Activated CD8-positive, alpha-beta memory T cell treated with anti-CD3 and anti-CD28 coated beads for 1 hour (primary cell): ENCODE results near the gene MED25.
"Not testable (repeated sequence)": the region's sequence is repeated elsewhere in the genome, so short reads cannot be mapped to it uniquely, and the experiment has no call there.

ENCODE experiments used
- DNase-seq, 2 donors: peaks; one replicate each; pipeline ENCODE4 v3.0.0-alpha.2; 2020; ENCODE audit warnings: low read depth in 1 of 2; ENCODE audit errors: extremely low read depth in 1 of 2

The MED25 gene

DNA sequence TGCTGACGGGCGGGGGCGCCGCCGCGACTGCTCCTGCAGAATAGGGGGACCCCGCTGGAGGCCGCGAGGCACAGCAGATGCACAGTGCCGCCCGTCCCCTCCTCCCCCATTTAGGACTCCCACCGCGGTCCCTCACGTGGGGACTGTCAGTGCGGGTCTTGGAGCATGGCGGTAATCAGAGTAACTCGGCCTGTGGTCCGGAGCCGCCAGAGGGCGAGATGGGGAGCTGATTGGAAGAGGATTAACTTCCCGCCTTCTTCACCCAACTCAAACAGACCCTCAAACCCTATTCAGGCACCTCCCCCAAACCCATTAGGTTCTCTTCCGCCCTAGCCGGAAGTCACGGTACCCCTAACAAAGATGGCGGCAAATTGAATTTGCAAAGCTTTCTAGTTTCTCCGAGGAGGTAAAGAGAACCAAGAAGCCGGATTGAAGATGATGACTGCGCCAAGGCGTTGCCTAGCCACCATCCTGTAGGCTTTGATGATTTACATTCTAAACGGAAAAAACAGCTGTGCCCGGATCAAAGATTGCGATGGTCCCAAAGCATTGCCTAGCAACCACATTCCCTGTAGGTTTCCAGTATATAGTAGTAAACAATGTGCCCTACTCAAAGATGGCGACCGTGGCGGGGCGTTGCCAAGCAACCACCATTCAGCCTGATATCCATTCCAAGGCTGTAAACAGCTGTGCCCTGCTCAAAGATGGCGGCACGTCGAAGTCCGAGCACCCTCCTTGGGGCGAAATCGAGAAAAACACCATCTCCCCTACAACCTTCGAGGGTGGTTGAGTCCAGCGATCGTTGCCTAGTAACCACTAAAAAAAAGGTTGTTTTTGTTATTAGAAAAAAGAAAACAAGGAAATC is 4.9 kb upstream of the MED25 start, which contains the start of gene FUZ:
Gene FUZ (minus strand): TSS at position 296 of the 865 bp plus-strand sequence. CDS start 186 bp downstream, at position 110.
- DNase-seq, result peak; percentile 77 to 89

DNA sequence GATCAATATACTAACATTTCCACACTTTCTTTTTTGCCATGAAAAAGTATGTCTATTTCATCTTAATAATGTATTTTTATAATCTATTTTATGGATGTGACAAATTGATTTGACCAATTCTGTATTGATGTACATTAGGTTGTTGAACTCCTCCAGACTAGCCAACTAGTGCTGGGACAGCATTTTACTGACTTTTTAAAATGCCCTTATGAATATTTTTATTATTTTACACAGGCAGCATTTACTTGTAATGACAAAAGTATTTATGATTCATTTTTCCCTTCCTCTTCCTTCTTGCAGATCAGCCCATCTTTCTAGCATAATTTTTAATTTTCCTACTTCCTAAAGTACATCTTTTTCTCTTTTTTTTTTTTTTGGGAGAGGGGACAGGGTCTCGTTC is 4.1 kb upstream of the MED25 start:
- no peak for DNase-seq

DNA sequence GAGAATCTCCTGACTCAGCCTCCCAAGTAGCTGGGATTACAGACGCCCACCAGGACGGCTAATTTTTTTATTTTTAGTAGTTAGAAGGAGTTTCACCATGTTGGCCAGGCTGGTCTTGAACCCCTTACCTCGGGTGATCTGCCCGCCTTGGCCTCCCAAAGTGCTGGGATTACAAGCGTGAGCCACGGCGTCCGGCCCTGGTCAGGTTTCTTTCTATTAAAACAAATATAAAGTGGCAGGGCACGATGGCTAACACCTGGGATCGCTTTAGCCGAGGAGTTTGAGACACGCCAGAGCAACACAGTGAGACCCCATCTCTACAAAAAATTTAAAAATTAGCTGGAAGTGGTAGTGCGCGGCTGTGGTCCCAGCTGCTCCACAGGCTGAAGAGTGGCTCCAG is 1.5 kb upstream of the MED25 start:
- DNase-seq, result no peak

DNA sequence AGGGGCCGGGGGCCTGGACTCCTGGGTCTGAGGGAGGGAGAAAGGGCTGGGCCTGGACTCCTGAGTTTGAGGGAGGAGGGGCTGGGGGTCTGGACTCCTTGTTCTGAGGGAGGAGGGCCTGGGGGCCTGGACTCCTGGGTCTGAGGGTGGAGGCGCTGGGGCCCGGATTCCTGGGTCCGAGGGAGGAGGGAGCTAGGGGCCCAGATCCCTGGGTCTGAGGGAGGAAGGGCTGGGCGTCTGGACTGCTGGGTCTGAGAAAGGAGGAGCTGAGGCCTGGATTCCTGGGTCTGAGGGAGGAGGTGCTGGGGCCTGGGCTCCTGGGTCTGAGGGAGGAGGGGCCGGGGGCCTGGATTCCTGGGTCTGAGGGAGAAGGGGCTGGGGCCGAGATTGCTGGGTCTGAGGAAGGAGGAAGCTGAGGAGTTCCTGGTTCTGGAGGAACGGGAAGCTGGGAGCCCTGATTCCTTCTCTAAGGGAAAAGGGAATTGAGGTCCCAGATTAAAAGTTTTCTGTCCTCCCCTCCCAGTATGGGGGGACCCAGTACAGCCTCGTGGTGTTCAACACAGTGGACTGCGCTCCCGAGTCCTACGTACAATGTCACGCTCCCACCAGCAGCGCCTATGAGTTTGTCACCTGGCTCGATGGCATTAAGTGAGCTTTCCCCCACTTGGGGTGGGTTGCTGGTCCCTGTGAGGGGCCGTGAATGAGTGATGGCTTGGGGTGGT is 721 bp downstream of the MED25 start:
- DNase-seq, result no peak

DNA sequence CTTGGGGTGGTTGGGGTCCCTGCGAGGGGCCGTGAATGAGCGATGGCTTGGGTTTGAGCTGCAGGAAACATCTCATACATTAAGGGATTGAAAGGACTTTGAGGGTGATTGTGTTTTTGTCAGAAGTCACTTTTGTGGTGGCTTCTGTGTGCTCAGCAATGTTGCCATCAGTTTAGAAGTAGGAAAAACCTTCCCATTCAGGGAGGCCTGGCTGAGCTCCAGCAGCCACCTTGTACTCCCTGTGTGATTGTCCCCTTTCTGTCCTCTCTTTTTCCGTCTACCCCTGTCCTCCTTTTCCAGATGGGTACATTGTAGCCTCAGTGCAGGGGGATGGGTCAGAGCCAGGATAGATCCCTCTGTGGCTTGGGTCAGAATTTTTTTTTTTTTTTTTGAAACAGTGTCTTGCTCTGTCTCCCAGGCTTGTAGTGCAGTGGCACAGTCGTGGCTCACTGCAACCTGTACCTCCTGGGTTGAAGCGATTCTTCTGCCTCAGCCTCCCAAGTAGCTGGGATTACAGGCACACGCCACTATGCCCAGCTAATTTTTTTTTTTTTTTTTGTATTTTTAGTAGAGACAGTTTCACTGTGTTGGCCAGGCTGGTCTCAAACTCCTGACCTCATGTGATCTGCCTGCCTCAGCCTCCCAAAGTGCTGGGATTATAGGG is 1.5 kb downstream of the MED25 start:
- not testable (repeated sequence) for DNase-seq

DNA sequence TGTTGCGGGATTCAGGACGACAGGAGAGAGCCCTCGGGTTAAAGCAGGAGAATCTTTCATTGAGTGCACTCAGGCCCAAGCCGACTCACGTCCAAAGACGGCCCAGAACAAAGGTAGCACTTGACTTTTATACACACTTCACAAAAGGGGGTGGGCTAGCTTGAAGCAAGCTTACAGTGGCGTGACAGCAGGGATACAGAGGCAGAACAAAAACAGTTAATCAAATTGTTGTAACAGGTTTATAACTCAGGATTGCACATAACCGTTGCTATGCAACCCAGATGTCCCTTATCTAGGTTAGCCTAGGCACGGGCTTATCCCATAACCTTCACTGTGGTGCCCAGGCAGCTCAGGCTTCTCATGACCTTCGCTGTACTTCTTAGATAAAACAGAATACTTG is 2.0 kb downstream of the MED25 start:
- no peak for DNase-seq

DNA sequence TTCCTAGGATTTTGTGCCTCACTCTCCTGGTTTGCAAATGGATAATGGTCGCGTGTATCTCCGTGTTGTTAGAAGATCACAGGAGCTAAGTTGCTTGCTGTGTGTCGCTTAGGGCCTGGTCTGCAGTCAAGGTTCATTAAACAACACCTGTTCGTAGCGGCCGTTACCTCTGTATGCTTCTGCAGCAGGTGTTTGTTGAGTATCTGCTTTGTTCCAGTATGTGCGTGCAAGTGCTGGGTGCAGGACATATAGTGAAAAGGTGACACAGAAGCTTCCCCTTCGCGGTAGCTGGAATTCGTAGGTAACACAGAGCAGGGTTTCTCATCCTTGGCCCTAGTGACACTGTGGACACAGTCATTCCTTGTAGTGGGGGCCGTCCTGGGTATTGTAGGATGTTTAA is 5.4 kb downstream of the MED25 start:
- DNase-seq, result no peak

DNA sequence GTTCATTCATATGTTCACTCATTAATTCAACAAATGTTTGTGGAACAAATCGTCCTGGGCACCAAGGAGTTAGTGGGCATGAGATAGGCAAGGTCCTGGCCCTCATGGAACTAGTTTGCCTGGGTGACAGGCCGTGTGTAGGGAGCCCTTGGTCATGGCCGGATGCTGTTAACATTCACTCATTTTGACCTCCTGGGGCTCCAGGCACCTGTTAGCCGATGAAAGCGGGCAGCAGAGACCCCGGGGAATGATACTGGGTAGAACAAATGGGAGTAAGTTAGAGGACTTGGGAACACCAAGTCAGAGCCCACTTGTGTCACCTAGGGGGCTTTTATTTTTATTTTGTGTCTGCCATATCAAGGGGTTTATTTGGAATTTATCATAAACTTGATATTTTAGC is 6.6 kb downstream of the MED25 start:
- no peak for DNase-seq

DNA sequence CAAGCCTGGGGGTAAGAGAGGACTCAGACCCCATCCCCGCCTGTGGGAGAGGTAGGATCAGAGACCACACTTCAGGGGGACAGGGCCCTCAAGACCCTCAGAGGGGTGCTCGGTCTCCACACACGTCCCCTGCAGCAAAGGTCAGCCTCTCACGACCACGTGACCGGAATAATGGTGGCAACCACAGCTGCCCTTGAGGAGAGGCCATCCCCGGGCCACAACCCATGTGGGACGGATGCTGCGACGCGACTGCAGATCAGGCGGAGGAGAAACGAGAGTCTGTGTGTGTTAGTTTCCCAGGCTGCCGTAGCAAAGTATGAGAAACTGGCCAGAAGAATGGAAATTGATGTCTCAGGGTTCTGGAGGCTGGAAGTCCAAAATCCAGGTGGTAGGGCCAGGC is 8.9 kb downstream of the MED25 start:
- DNase-seq, result no peak

DNA sequence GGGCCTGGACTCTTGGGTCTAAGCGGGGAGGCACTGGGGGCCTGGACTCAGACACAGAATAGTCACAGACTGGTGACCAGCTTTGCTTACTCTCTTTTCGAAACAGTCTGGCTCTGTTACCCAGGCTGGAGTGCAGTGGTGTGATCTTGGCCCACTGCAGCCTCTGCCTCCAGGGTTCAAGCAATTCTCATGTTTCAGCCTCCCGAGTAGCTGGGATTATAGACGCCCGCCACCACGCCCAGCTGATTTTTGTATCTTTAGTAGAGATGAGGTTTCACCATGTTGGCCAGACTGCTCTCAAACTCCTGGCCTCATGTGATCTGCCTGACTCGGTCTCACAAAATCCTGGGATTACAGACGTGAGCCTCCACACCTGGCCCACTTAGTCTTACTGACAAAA is 11.1 kb downstream of the MED25 start:
- DNase-seq, result no peak

DNA sequence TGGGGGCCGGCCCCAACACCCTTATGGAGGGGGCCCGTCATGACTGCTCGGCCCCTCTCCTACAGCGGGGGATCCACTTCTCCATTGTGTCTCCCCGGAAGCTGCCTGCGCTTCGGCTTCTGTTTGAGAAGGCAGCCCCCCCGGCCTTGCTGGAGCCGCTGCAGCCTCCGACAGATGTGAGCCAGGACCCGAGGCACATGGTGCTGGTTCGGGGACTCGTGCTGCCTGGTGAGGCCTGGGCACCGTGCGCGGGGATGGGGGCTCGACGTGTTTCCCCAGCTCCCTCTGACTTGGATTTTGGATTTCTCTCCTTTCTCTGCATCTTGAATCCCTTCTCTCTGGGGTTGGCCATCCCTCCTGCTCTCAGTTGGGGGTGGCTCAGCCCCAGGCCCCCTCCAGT is 11.6 kb downstream of the MED25 start:
- no peak for DNase-seq

DNA sequence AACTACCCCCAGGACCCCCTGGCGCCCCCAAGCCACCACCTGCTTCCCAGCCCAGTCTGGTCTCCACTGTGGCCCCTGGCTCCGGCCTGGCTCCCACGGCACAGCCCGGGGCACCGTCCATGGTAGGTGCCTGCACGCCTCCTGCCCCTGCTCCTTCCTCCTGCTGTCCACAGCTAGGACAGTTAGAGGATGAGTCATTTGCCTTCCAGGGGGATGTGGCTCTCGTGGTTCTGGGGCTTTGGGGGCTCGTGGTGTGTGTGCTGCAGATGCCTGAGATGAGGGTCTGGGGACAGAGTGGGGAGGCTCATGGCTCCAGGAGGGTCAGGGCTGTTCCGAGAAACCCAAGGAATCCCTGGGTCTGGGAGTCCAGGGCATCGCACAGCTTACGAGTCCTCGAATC is 12.7 kb downstream of the MED25 start:
- no peak for DNase-seq

DNA sequence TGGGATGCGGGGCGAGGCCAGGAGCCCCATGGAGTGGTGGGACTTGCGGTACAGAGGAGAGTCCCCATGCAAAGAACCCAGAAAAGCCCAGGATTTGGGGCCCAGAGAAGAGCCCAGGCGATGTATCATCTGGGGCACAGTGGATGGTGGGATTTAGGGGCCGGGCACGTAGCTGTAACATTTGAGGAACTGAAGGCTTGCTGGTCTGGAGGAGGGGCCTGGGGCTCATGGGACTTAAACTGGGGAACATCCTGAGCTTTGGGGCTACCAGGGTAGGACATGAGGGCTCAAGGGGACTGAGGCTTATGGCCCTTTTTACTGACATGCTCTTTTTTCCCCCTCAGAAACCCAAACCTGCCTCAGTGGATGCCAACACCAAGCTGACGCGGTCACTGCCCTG is 13.5 kb downstream of the MED25 start:
- DNase-seq, result no peak

DNA sequence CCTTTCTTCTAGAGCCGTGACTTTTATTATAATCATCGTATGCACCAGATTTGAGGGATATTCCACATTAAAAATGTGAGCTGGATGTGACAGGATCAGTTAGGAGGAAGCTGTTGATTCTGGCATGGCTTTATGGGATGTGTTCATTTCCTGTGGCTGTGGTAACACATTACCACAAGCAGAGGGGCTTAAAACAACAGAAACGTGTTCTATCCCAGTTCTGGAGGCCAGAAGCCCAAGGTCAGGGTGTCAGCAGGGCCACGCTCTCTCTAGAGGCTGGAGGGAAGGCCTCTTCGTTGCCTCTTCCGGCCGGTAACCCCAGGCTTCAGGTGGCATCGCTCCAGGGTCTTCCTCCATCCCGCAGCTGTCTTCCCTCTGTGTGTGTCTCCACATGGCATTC is 14.5 kb downstream of the MED25 start:
- DNase-seq, result no peak

DNA sequence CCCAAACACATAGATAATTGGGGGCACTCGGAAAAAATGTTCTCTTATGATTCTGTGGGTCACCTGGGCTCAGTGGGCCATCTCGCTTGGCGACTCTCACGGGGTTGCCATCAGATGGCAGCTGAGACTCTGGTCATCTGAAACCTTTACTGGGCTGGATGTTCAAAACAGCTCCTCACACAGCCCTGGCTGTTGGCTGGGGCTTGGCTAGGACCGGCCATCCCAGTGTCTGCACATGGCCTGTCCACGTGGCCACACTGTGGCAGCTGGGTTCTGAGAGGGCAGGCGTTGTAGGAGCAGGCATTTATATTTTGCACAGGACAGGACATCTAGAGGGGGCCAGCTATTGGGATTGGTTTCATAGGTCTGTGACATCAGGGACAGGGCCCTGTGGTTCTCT is 15.5 kb downstream of the MED25 start:
- no peak for DNase-seq

DNA sequence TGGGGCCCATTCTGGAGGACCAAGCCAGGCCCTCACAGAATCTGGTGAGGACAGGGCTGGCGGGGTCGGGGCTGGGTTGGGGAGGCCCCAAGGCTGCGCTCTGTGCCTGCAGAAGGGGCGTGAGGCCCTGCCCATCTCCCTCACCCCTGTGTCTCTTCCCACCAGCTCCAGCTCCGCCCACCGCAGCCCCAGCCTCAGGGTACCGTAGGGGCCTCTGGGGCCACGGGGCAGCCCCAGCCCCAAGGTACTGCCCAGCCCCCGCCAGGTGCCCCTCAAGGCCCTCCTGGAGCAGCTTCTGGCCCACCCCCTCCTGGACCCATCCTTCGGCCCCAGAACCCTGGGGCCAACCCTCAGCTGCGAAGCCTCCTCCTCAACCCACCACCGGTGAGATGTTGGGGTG is 17.5 kb downstream of the MED25 start:
- DNase-seq, result no peak

DNA sequence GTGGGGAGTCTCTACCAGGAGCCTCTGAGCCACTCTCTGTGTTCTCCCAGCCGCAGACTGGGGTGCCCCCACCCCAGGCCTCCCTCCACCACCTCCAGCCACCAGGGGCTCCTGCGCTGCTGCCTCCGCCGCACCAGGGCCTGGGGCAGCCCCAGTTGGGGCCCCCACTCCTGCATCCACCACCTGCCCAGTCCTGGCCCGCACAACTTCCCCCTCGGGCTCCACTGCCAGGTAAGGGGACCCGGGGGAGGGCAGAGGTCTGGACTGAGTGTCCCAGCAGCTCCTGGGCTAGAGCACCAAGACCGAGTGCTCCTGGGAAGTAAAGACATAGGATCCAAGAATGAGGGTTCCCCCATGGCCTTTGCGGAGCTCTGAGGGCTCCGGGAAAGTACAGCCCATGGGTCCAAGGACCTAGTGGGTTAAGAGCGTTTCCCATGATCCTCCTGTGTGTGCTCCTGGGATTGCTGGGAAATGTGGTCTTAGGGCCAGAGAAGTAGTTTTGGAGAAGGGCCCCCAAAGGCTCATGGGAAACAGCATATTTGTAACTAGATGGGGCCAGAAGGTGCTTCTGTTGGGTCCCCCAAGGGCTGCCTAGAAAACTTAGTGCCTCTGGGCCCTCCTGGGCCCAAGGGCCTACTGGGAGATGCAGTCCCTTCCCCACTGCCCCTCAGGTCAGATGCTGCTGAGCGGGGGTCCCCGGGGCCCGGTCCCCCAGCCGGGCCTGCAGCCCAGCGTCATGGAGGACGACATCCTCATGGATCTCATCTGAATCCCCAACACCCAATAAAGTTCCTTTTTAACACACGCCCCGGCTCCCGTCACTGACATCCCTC is 18.3 kb downstream of the MED25 start:
- DNase-seq, result no peak

DNA sequence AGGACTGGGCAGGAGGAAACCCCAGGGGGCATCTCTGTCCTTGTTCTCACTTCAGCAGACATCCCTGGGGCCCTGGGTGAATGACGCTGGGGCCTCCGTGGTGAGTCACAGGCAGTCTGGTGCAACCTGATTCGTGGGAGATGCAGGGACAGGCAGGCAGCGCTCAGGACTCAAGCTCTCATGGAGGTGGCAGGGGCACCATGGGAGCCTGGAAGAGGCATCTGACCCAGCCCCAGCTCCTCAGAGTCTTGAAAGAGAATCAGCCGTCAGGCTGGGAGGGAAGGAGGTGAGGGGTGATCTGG is 18.9 kb downstream of the MED25 start:
- no peak for DNase-seq

DNA sequence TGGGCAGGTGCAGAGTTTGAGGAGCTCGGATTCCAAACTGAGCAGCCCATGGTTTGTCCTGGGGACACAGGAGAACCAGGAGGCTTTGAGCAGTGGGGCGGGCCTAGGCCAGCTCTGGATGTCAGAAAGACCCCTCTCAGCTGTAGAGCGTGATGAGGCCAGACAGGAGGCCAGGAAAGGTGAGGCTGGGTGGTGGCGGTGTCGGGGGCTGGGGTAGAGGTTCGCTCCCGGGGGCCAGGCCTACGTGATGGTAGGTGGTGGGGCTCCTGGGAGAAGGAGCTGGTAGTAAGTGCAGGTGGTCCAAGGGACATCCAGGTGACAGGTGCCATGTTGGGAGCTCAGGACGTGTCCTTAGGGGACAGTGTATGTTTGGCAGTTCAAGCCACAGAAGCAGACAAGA is 19.3 kb downstream of the MED25 start:
- DNase-seq, result no peak

DNA sequence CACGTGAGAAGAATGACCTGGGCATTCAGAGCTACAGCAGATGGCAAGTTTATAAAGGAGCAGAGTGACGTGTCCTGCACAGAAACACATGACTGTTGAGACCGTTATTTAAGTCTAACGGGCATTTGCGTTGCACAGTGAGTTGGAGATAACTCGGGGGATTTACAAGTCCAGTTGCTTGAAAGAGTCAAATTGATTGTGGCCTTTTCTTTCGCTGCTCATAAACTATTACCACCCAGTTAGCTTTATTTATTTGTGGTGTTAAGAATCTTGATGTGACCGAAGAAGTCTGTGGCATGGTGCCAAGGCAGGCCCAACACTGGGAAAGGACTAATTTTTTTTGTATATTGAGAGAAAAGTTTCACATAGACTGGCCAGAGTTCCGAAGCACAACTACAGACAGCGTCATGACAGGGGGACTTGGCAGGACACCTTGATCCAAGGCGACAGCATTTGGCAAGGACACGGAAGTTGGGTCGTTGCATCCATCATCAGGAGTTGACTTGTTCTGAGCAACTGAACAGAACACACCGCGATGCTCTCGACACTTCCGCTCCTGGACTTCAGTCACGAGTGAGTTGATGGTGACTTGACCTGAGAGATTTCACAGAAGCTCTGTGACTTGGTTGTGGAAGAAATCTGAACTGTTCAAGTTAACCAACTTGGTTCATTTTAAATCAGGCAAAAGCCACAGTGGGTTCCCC is 20.9 kb downstream of the MED25 start:
- DNase-seq, result no peak
